H1 (cell line): Measurements from ENCODE around the gene GRM8. TPM values are rescaled to one million over a fixed set of nuclear protein-coding genes. Genes with fewer than 3 reads are reported as not detected.

Experiments
- GTF2F1 ChIP-seq: IDR thresholded peaks from 2 replicates; pipeline ENCODE4 v1.6.1; 2012; ENCODE audit warnings: low read depth, low read length, improper control_type of control experiment, borderline replicate concordance
- TBP ChIP-seq: IDR thresholded peaks from 2 replicates; pipeline ENCODE4 v1.6.1; 2011; ENCODE audit warnings: low read depth, low read length, improper control_type of control experiment
- polyA plus RNA-seq, 7 experiments: library from polyadenylated mRNA; depleted of rRNA in 3 of 7; stranded (reverse) in 5 of 7; unstranded in 2 of 7; fragments of >200 nt in 5 of 7; fragments of 200-250 nt in 2 of 7; gene quantifications; 1 replicate in 5 of 7; 2 replicates in 1 of 7; 4 replicates in 1 of 7; pipeline versions ENCODE4 v1.2.1 to v1.2.3, GENCODE V29; 2011 to 2013; ENCODE audit warnings: missing spikeins in 2 of 7, mixed read lengths in 2 of 7
- total RNA-seq: library from RNA; stranded (reverse); fragmentation: NEBNext Ultra II Directional; extraction: Animal tissue kit (Norgen Biotek cat#: 25700); gene quantifications from 2 replicates; pipeline ENCODE4 v1.2.1, GENCODE V29; 2021
- TF ChIP-seq, protein P1 (sequence below): IDR thresholded peaks from 2 replicates; pipeline ENCODE4 v1.6.1; 2011; ENCODE audit warnings: low read depth, mild to moderate bottlenecking, low read length; ENCODE audit not compliant: insufficient read depth

Gene GRM8
- total and polyA plus RNA-seq, 2 of the 8 experiments (the other 6 are each of a cell fraction or from before 2014, with no cell fraction given), result 2.6 to 2.8 TPM

DNA sequence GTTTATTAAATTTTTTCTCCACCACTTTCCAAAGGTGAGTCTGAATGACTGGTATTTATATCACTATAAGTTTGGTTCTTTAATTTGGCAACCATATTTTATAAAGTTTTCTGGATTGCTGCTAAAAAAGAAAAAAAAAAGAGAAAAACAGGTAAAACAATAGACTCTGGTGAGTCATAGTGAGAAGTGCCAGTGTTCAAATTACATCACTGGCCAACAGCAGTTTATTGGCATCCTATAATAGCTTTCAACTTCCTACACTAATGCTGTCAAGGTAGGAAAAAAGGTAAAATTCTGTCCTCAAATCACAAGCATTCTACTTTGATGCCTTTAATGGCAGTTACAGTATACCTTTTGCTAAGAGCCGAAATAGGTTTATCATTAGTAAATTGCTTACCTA, 808.8 kb downstream of the GRM8 start (continued):
- no peak for TF ChIP-seq GTF2F1
- TF ChIP-seq TBP, result no peak
- TF ChIP-seq, protein P1, sequence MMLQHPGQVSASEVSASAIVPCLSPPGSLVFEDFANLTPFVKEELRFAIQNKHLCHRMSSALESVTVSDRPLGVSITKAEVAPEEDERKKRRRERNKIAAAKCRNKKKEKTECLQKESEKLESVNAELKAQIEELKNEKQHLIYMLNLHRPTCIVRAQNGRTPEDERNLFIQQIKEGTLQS, result no peak
